H9 (cell line): ENCODE data around the gene MAP3K9. TPM values are rescaled to one million over a fixed set of nuclear protein-coding genes. Genes with fewer than 3 reads are reported as not detected.

Source experiments
- DNase-seq: peaks from one replicate; pipeline ENCODE4 v3.0.0-alpha.2; 2017
- H2AFZ ChIP-seq: one replicate; pipeline ENCODE4 v1.6.1; 2013; ENCODE audit warnings: mild to moderate bottlenecking, low read length, control low read depth, moderate library complexity
- H2AK5ac ChIP-seq: 2 replicates; pipeline ENCODE4 v1.6.1; 2013; ENCODE audit warnings: low read length, control low read depth, mixed read lengths; ENCODE audit not compliant: insufficient read length
- H2BK120ac ChIP-seq: one replicate; pipeline ENCODE4 v1.6.1; 2013; ENCODE audit warnings: low read depth, mild to moderate bottlenecking, low read length, control low read depth, inconsistent platforms; ENCODE audit not compliant: poor library complexity, severe bottlenecking
- H2BK12ac ChIP-seq: 2 replicates; pipeline ENCODE4 v1.6.1; 2013; ENCODE audit warnings: low read length, control low read depth, mixed read lengths, low read depth; ENCODE audit not compliant: insufficient read length
- H2BK15ac ChIP-seq: 2 replicates; pipeline ENCODE4 v1.6.1; 2013; ENCODE audit warnings: low read depth, low read length, control low read depth
- H2BK20ac ChIP-seq: one replicate; pipeline ENCODE4 v1.6.1; 2013; ENCODE audit warnings: low read depth, mild to moderate bottlenecking, low read length, control low read depth, inconsistent platforms; ENCODE audit not compliant: poor library complexity, severe bottlenecking
- H2BK5ac ChIP-seq: 2 replicates; pipeline ENCODE4 v1.6.1; 2013; ENCODE audit warnings: low read length, control low read depth, mixed read lengths; ENCODE audit not compliant: insufficient read length
- H3K14ac ChIP-seq: 2 replicates; pipeline ENCODE4 v1.6.1; 2013; ENCODE audit warnings: low read length, control low read depth; ENCODE audit not compliant: insufficient read depth
- H3K18ac ChIP-seq: 2 replicates; pipeline ENCODE4 v1.6.1; 2013; ENCODE audit warnings: low read depth, mild to moderate bottlenecking, mixed read lengths, low read length, control low read depth; ENCODE audit not compliant: insufficient read length
- H3K23ac ChIP-seq: 2 replicates; pipeline ENCODE4 v1.6.1; 2013; ENCODE audit warnings: low read length, control low read depth, mixed read lengths, low read depth; ENCODE audit not compliant: insufficient read length
- H3K23me2 ChIP-seq: 2 replicates; pipeline ENCODE4 v1.6.1; 2013; ENCODE audit warnings: low read depth, mild to moderate bottlenecking, mixed read lengths, low read length, control low read depth; ENCODE audit not compliant: insufficient read length, poor library complexity, severe bottlenecking
- H3K27ac ChIP-seq: 2 replicates; pipeline ENCODE4 v1.5.1; 2013; ENCODE audit warnings: low read length, control low read depth, mixed read lengths, low read depth; ENCODE audit not compliant: insufficient read length
- H3K27me3 ChIP-seq: 2 replicates; pipeline ENCODE4 v1.6.1; 2013; ENCODE audit warnings: low read length, control low read depth, inconsistent platforms; ENCODE audit not compliant: insufficient read depth
- H3K4ac ChIP-seq: 2 replicates; pipeline ENCODE4 v1.6.1; 2013; ENCODE audit warnings: low read depth, mild to moderate bottlenecking, control low read depth, inconsistent platforms, low read length, moderate library complexity
- H3K4me1 ChIP-seq: 2 replicates; pipeline ENCODE4 v1.6.1; 2013; ENCODE audit warnings: low read length, control low read depth, inconsistent platforms; ENCODE audit not compliant: insufficient read depth
- H3K4me2 ChIP-seq: 2 replicates; pipeline ENCODE4 v1.6.1; 2013; ENCODE audit warnings: low read length, control low read depth, mixed read lengths; ENCODE audit not compliant: insufficient read length, insufficient read depth
- H3K56ac ChIP-seq: 2 replicates; pipeline ENCODE4 v1.6.1; 2013; ENCODE audit warnings: low read depth, mild to moderate bottlenecking, mixed read lengths, low read length, control low read depth; ENCODE audit not compliant: insufficient read length
- H3K79me1 ChIP-seq: 2 replicates; pipeline ENCODE4 v1.6.1; 2013; ENCODE audit warnings: low read depth, mild to moderate bottlenecking, moderate library complexity, low read length, control low read depth, inconsistent platforms; ENCODE audit not compliant: insufficient read depth, poor library complexity, severe bottlenecking
- H3K79me2 ChIP-seq: 2 replicates; pipeline ENCODE4 v1.6.1; 2013; ENCODE audit warnings: low read length, control low read depth, inconsistent platforms; ENCODE audit not compliant: insufficient read depth
- H3K9ac ChIP-seq: 2 replicates; pipeline ENCODE4 v1.6.1; 2013; ENCODE audit warnings: low read length, control low read depth, mixed read lengths; ENCODE audit not compliant: insufficient read length; ENCODE audit errors: extremely low read depth
- H3K9me3 ChIP-seq: one replicate; pipeline ENCODE4 v1.6.1; 2013; ENCODE audit warnings: low read depth, low read length, inconsistent platforms; ENCODE audit not compliant: control insufficient read depth
- H3T11ph ChIP-seq: one replicate; pipeline ENCODE4 v1.6.1; 2013; ENCODE audit warnings: mild to moderate bottlenecking, low read length, control low read depth, inconsistent platforms
- H4K20me1 ChIP-seq: one replicate; pipeline ENCODE4 v1.6.1; 2013; ENCODE audit not compliant: control insufficient read depth, insufficient read length, insufficient read depth
- H4K5ac ChIP-seq: 2 replicates; pipeline ENCODE4 v1.6.1; 2013; ENCODE audit warnings: low read depth, mild to moderate bottlenecking, mixed read lengths, low read length, control low read depth; ENCODE audit not compliant: insufficient read length
- H4K8ac ChIP-seq: replicated peaks from 2 replicates; pipeline ENCODE4 v1.6.1; 2013; ENCODE audit warnings: low read length, control low read depth, mixed read lengths, low read depth; ENCODE audit not compliant: insufficient read length
- H4K91ac ChIP-seq: 2 replicates; pipeline ENCODE4 v1.6.1; 2013; ENCODE audit warnings: low read depth, mild to moderate bottlenecking, moderate library complexity, mixed read lengths, low read length, control low read depth; ENCODE audit not compliant: insufficient read length
- H3K27ac Mint-ChIP-seq, 3 experiments: 2 replicates in 2 of 3; 3 replicates in 1 of 3; pipeline ENCODE4 v1.8.0; 2020 to 2021; ENCODE audit warnings: mixed read lengths in 3 of 3, mild to moderate bottlenecking in 1 of 3, moderate library complexity in 1 of 3
- H3K27me3 Mint-ChIP-seq: 2 replicates; pipeline ENCODE4 v1.8.0; 2021; ENCODE audit warnings: low read depth, mild to moderate bottlenecking, moderate library complexity, mixed read lengths
- H3K36me3 Mint-ChIP-seq, 3 experiments: 2 replicates in 2 of 3; 3 replicates in 1 of 3; pipeline ENCODE4 v1.8.0; 2020 to 2021; ENCODE audit warnings: low read depth in 3 of 3, mixed read lengths in 3 of 3; ENCODE audit not compliant: insufficient read depth in 1 of 3
- H3K4me1 Mint-ChIP-seq, 2 experiments: 2 replicates each; pipeline ENCODE4 v1.8.0; 2020; ENCODE audit warnings: mixed read lengths in 2 of 2
- H3K4me3 Mint-ChIP-seq, 2 experiments: 2 replicates in 1 of 2; 3 replicates in 1 of 2; pipeline ENCODE4 v1.8.0; 2020 to 2021; ENCODE audit warnings: mild to moderate bottlenecking in 2 of 2, mixed read lengths in 2 of 2, moderate library complexity in 1 of 2
- H3K9me3 Mint-ChIP-seq, 2 experiments: 2 replicates in 1 of 2; 3 replicates in 1 of 2; pipeline ENCODE4 v1.8.0; 2020; ENCODE audit warnings: mild to moderate bottlenecking in 2 of 2, mixed read lengths in 2 of 2, moderate library complexity in 1 of 2
- CTCF ChIP-seq: fragments of 200-600 bp; sonication (generic); conservative IDR thresholded peaks from 3 replicates; pipeline ENCODE4 v1.8.0; 2021; ENCODE audit warnings: antibody characterized with exemption, mild to moderate bottlenecking
- WGBS: extraction: QIAGEN DNeasy Blood & Tissue Kit; methylation state at CpG from one replicate; pipeline ENCODE4 v1.1.7; 2013; ENCODE audit warnings: missing lambda C conversion rate, low lambda C conversion rate, mixed read lengths; ENCODE audit not compliant: insufficient read length; ENCODE audit errors: extremely low coverage; 5-methylcytosine and 5-hydroxymethylcytosine counted together
- total RNA-seq: library from RNA; stranded (reverse); gene quantifications from 2 replicates; pipeline ENCODE4 v1.2.1, GENCODE V29; 2021

MAP3K9 gene
- total RNA-seq, 1 experiment from 2014 or later = 20.0 TPM

- 0 out of 5 replicates have a peak, but pooled peaks cover 0 to 4% of the 10 kb centered on the region in 2 experiments for H3K9me3 Mint-ChIP-seq
Observed at GRCh38 chr14:70714055-70714550, 95.2 kb downstream of the MAP3K9 start.

More at GRCh38 chr14:70714055-70714550, 95.2 kb downstream of the MAP3K9 start:
- Histone ChIP-seq H2BK20ac (no peak overlapping the region), H3K23me2 (no peaks in the 10 kb centered on the region), H2BK12ac (no peak overlapping the region), H2AFZ (no peak overlapping the region), H3K79me2 (no peaks in the 10 kb centered on the region), H3K79me1 (no peaks in the 10 kb centered on the region), H3K4me1 (peaks cover 9% of the 10 kb centered on the region; the same call in 1 of the 2 replicates), H3K4ac (no peak overlapping the region), H3K18ac (no peak overlapping the region), H3K9ac (no peak overlapping the region), H3K9me3 (no peaks in the 10 kb centered on the region), H3K27me3 (no peaks in the 10 kb centered on the region), H3K4me2 (no peak overlapping the region), H4K91ac (no peak overlapping the region), H2BK15ac (no peak overlapping the region), H3K56ac (no peak overlapping the region), H4K8ac (no peak overlapping the region), H4K5ac (no peak overlapping the region), H2BK120ac (no peak overlapping the region), H3K27ac (no peak overlapping the region), H3T11ph (no peak overlapping the region), H2BK5ac (no peak overlapping the region), H3K23ac (no peak overlapping the region), H4K20me1 (no peaks in the 10 kb centered on the region), H3K14ac (no peak overlapping the region), H2AK5ac (no peak overlapping the region)
- Mint-ChIP-seq H3K27ac (peak overlapping the region in 1 of 3 experiments; percentile 58; a peak in 2 of 7 replicates), H3K27me3 (no peaks in the 10 kb centered on the region; the same call in 1 of the 2 replicates), H3K4me3 (no peak overlapping the region), H3K36me3 (peaks cover 0 to 5% (median 2%) of the 10 kb centered on the region in 3 experiments; a peak in 2 of 7 replicates), H3K4me1 (peaks cover 46 to 47% of the 10 kb centered on the region in 2 experiments)
- no peak for DNase-seq
- TF ChIP-seq CTCF = peak; percentile 83
- WGBS = 100% methylated on average over 1 of the region's 8 CpGs
